NCI-H1436 treated with DMSO at 0.1 percent for 48 hours (cell line): ENCODE measurements around the gene GPR107.

Experiments used
- DNase-seq: peaks from one replicate; lab custom pipeline; 2025; lab: John Stamatoyannopoulos, UW

Gene GPR107

GRCh38 chr9:130137641-130138081 is 84.0 kb downstream of the GPR107 start:
- DNase-seq, result no peak

DNA sequence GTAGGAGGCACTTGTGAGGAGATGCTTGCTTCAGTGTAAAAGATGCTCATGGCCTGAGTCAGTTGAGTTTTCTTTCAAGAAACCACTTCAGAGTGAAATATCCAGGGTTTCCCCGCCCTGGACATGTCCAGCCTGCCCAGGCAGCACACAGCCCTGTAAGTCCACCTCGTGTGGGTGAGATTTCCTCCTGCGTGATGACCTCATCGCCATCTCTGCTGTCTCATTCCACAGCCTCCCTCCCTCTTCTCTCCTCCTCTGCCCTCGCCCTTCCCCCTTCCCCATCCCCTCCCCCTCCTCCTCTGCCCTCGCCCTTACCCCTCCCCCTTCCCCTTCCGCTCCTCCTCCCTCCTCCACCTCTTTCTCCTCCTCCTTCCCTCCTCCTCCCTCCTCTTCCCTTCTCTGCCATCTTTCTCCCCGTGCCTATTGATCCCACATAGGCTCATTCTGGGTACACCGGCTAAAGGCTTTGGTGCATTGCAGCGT is 84.5 kb downstream of the GPR107 start:
- DNase-seq, result no peak

DNA sequence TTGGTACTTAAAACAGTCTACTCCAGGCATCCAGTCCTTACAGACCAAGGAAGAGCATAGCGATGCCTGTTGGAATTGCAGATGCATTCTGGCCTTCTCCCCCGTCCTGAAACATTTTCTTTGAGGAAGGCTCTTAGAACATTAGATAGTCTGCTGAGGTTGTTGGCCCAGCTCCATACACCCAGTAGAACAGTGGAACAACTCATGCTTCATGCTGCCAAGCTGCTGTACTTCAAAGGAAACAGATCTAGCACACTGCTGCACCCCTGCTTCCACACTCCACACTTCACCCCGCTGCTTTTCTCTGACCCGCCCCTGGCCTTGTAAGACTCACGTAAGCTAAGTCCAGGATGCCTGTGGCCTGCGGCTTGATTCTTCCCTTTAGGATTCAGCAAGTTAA is 85.1 kb downstream of the GPR107 start:
- DNase-seq, result no peak

- DNase-seq, result peak; percentile 43
These were observed 85.5 kb downstream of the GPR107 start for GRCh38 chr9:130139251-130139650.

DNA sequence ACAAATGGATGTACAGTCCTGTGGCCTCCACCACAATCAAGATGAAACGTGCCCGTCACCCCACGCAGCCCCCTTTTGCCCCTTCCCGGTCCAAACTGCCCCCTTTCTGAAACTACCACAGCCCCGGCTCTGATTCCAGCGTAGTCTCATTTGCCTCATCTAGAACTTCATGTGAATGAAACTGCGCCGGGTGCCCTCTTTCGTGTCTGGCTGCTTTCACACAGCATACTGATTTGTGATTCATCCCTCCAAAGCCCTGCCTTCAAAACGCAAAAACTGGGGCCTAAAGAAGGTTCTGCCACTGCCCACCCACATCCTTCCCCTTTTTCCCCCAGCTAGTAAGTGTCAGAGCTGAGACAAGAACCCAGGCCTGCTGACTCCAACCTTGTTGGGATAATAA is 87.0 kb downstream of the GPR107 start:
- no peak for DNase-seq

DNA sequence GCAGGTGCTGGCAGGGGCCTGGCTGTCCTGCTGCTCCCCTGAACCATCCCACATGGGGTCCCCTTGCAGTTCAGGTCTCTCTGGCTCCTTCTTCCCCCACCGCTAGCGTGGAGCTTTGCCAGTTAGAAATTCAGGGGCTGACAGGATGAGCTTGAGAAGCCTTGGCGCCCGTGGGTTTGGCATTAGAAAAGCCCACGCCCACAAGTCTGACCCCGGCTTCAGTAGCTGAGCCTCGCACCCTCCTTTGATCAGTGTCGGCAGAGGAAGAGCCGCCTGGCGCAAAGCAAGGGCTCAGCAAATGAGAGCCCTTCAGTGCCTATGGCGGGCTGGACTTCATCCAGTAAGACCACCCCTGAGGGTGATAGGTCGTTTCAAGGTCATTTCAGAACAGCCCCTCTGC is 88.3 kb downstream of the GPR107 start:
- DNase-seq, result no peak

GRCh38 chr9:130142641-130143040 is 88.9 kb downstream of the GPR107 start:
- DNase-seq, result no peak

DNA sequence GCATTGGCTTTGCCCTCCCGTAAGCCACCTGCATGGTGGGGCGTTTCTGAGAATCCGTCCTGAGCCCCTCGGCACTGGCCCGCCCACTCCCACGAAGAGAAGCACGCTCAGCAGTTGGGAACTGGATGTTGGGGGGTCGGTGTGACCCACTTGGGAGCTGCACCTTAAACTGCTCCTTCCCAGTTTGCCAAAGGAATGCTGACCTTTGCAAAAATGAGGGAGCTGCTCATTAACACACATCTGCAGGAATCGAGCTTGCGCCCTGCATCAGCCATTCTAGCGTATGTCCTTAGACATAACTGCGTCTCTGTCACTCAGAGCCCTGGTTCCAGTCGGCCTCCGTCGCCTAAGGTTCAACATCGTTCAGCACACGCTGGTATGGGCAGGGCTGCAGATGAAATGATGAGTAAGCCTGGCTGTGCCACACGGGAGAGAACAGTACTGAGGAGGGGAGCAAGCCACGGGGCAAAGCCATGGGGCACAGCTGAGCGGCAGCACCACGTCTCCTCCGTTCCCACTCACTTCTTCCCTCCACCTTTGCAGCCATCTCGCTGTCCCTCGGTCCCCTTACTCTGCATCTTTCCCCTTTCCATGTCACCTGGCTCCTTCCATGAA is 89.7 kb downstream of the GPR107 start:
- DNase-seq, result no peak

DNA sequence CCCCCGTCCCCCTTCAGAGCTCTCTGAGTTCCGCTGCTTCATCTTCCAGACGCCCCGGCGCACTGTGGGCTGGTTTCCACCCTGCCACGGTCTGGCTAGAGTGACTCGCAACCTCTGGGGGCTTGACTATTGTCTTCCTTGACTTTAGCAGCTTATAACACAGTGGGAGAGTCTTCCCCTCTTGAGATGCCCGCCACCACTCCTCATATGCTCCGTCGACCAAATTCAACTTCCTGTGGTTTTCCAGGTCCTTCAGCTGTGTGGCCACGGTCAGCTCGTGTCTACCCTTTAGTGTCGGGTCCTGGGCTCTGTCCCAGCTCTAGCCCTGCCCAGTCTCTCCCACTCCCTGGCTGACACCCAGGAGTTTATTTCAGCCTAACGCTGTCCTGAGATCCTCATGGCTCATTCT is 90.3 kb downstream of the GPR107 start:
- DNase-seq, result no peak

- no peak for DNase-seq
These were observed 91.0 kb downstream of the GPR107 start for GRCh38 chr9:130144703-130145102.

DNA sequence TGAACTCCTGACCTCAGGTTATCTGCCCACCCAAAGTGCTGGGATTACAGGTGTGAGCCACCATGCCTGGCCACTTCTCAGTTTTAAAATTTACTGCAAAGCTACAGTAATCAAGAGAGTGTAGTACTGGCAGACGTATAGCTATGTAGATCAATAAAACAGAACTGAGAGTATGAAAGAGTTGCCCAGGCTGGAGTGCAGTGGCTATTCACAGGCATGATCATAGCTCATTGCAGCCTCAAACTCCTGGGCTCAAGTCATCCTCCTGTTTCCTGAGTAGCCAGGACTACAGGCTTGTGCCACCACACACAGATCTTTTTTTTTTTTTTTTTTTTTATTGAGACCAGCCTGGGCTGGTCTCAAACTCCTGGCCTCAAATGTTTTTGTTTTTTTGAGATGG is 92.0 kb downstream of the GPR107 start:
- DNase-seq, result no peak

DNA sequence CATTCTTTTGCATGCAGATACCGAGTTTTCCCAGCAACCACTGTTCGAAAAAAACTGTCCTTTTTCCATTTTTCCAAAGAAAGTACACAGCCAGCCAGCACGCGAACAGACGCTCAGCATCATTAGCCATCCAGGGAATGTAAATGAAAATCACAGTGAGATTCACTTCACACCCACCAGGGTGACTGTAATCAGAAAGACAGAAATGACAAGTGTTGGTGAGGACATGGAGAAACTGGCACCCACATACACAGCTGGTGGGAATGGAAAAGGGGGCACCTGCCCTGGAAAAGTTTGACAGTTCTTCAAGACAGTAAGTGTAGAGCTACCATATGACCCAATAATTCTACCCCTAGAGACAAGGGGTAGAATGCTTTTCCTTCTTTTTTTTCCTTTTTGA is 93.5 kb downstream of the GPR107 start:
- no peak for DNase-seq

- DNase-seq, result no peak
These were observed 94.2 kb downstream of the GPR107 start for GRCh38 chr9:130147910-130148309.

DNA sequence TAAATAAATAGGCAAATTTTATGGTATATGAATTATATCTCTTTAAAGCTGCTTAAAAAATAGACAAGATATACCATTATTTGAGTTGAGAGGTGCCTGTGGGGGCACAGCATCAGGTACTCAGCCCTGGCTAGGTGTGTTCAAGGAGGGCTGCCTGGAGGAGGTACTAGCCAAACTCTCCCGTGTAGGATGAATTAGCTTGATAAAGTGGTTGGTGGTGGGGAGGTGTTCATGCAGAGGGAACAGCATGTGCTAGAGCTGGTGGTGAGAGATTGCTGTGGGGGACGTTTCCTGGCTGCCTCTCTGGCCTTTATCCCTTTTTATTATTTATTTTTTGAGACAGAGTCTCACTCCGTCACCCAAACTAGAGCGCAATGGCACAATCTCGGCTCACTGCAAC is 95.3 kb downstream of the GPR107 start:
- no peak for DNase-seq

DNA sequence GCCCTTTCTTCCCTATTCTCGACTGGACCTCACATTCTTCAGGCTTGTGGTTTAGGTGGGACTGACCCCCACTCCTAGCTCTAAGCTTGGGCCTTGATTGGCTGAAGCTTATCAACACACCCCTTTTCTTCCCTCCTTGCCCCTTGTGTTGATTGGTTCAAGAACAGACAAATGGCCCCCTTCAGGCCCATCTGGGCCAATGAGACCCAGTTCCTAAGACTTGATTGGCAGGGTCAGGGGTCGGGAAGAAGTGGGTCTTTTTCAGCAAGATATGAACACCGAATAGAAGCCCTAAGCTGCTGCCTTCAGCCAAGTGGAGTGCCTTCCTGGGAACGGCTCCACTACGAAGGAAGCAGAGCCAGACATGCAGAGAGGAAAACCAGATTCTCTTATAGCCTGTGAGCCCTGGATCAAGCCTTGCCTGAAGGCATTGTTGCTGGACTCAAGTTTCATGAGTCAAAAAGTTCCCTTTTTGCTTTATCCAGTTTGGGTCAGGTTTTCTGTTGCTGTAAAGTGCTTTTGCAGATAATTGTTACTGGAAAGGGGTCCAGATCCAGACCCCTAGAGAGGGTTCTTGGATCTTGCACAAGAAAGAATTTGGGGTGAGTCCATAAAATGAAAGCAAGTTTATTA is 96.1 kb downstream of the GPR107 start:
- no peak for DNase-seq

- no peak for DNase-seq
These were observed 97.2 kb downstream of the GPR107 start for GRCh38 chr9:130150779-130151382.

DNA sequence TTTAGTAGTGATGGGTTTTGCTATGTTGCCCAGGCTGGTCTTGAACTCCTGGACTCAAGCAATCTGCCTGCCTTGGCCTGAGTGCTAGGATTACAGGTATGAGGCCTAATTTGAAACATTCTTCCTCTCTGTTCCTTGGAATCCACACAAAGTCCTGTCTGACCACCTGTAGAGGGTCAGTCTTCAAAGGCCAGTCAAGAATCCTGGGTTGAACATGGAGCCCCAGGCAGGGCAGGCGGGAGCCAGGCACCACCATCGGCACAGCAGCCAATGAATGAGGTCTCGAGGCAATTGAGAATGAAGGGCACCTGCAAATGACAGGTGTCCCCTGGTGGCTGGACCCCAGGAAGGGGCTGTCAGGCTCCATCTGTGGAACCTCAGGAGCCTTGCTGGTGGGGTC is 101.1 kb downstream of the GPR107 start:
- no peak for DNase-seq

GRCh38 chr9:130155647-130156046 is 101.9 kb downstream of the GPR107 start:
- DNase-seq, result no peak

- no peak for DNase-seq
These were observed 103.0 kb downstream of the GPR107 start for GRCh38 chr9:130156672-130157071.

DNA sequence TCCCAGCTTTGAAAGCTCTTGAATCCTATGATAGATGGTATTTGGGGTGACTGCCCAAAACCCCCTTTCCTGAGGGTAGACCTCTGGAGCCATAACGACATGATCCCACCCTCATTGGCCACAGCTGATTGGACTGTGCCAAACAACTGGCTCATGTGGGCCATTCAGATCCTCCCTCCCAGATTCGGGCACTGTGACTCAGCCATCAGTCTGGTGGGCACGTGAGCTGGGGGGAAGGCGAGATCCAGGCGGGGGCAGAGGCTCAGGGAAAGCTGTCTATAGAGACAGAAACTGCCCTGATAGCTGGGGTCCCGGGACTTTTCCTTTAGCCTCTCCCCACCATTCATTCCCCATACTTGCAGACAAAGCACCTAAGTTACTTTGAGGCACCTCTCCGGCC is 103.4 kb downstream of the GPR107 start:
- no peak for DNase-seq

GRCh38 chr9:130158001-130158400 is 104.3 kb downstream of the GPR107 start:
- DNase-seq, result no peak

GRCh38 chr9:130159057-130159456 is 105.4 kb downstream of the GPR107 start:
- no peak for DNase-seq

- DNase-seq, result no peak
These were observed 106.4 kb downstream of the GPR107 start for GRCh38 chr9:130159915-130160670.
